HepG2 (cell line): ENCODE results near the gene TUFM. TPM values are rescaled to one million over a fixed set of nuclear protein-coding genes. Genes with fewer than 3 reads are reported as not detected.

ENCODE experiments used
- ETV6 ChIP-seq: sonication (generic); formaldehyde crosslinking; conservative IDR thresholded peaks from 2 replicates; pipeline ENCODE4 v1.4.0; 2020; ENCODE audit warnings: missing genetic modification reagents
- EZH2 ChIP-seq: conservative IDR thresholded peaks from 2 replicates; pipeline ENCODE4 v1.6.1; 2012; ENCODE audit warnings: mild to moderate bottlenecking, low read depth, low read length, moderate library complexity
- FOXK2 ChIP-seq: fragments of 450-650 bp; IDR thresholded peaks from 2 replicates; pipeline ENCODE4 v1.6.1; 2016
- HDAC1 ChIP-seq: sonication (generic); formaldehyde crosslinking; IDR thresholded peaks from 2 replicates; pipeline ENCODE4 v1.5.1; 2020; ENCODE audit warnings: mild to moderate bottlenecking, missing genetic modification reagents
- ISX ChIP-seq: sonication (generic); formaldehyde crosslinking; conservative IDR thresholded peaks from 2 replicates; pipeline ENCODE4 v1.5.0; 2020; ENCODE audit warnings: missing genetic modification reagents
- JUNB ChIP-seq: sonication (generic); formaldehyde crosslinking; IDR thresholded peaks from 2 replicates; pipeline ENCODE4 v1.8.0; 2022; ENCODE audit warnings: missing genetic modification reagents, mild to moderate bottlenecking, borderline replicate concordance
- MTA1 ChIP-seq: sonication (generic); formaldehyde crosslinking; IDR thresholded peaks from 2 replicates; pipeline ENCODE4 v1.4.0; 2020; ENCODE audit warnings: missing genetic modification reagents, mild to moderate bottlenecking, borderline replicate concordance
- NCOA2 ChIP-seq: sonication (generic); formaldehyde crosslinking; IDR thresholded peaks from 2 replicates; pipeline ENCODE4 v1.8.0; 2022; ENCODE audit warnings: inconsistent platforms
- RNF2 ChIP-seq: fragments of 450-650 bp; conservative IDR thresholded peaks from 2 replicates; pipeline ENCODE4 v1.6.1; 2016; ENCODE audit warnings: low read depth
- SETDB1 ChIP-seq: sonication (generic); formaldehyde crosslinking; IDR thresholded peaks from 2 replicates; pipeline ENCODE4 v1.5.1; 2020; ENCODE audit warnings: missing genetic modification reagents, mild to moderate bottlenecking, borderline replicate concordance
- SYNCRIP ChIP-seq: fragments of 200-400 bp; formaldehyde crosslinking; IDR thresholded peaks from 2 replicates; pipeline ENCODE4 v1.6.1; 2018; ENCODE audit warnings: mild to moderate bottlenecking, low read depth, low read length; ENCODE audit not compliant: insufficient read depth
- TARDBP ChIP-seq: sonication (generic); formaldehyde crosslinking; IDR thresholded peaks from 2 replicates; pipeline ENCODE4 v1.8.0; 2022; ENCODE audit warnings: mild to moderate bottlenecking, missing genetic modification reagents
- ZFP36 ChIP-seq: fragments of 150-350 bp; IDR thresholded peaks from 2 replicates; pipeline ENCODE4 v1.6.1; 2018; ENCODE audit warnings: borderline replicate concordance, low read length, low read depth; ENCODE audit not compliant: partially characterized antibody
- ZFP36L1 ChIP-seq: sonication (generic); formaldehyde crosslinking; IDR thresholded peaks from 2 replicates; pipeline ENCODE4 v1.8.0; 2022; ENCODE audit warnings: mild to moderate bottlenecking, missing genetic modification reagents, moderate library complexity
- ZNF282 ChIP-seq: fragments of 450-650 bp; IDR thresholded peaks from 2 replicates; pipeline ENCODE4 v1.6.1; 2018; ENCODE audit not compliant: partially characterized antibody
- ZNF484 ChIP-seq: sonication (generic); formaldehyde crosslinking; IDR thresholded peaks from 2 replicates; pipeline ENCODE4 v1.5.1; 2020; ENCODE audit warnings: mild to moderate bottlenecking, low read depth, missing genetic modification reagents, borderline replicate concordance
- ZNF543 ChIP-seq: sonication (generic); formaldehyde crosslinking; IDR thresholded peaks from 2 replicates; pipeline ENCODE4 v1.4.0; 2020; ENCODE audit warnings: mild to moderate bottlenecking, missing genetic modification reagents
- ZNF788 ChIP-seq: sonication (generic); formaldehyde crosslinking; IDR thresholded peaks from 2 replicates; pipeline ENCODE4 v1.5.0; 2020; ENCODE audit warnings: mild to moderate bottlenecking, missing genetic modification reagents, borderline replicate concordance
- ZNF839 ChIP-seq: sonication (generic); formaldehyde crosslinking; IDR thresholded peaks from 2 replicates; pipeline ENCODE4 v1.4.0; 2020; ENCODE audit warnings: missing genetic modification reagents, mild to moderate bottlenecking, borderline replicate concordance
- polyA plus RNA-seq, 8 experiments: library from polyadenylated mRNA; depleted of rRNA in 3 of 8; stranded (reverse) in 7 of 8; unstranded in 1 of 8; fragments of >200 nt; fragmentation: Illumina TruSeq in 4 of 8; extraction: Trizol in 4 of 8; gene quantifications; 2 replicates each; pipeline versions ENCODE4 v1.2.1 to v1.2.3, GENCODE V29; 2011 to 2016; ENCODE audit warnings: low read depth in 4 of 8, missing spikeins in 1 of 8, mixed read lengths in 1 of 8; ENCODE audit not compliant: insufficient read depth in 1 of 8
- total RNA-seq, 5 experiments: library from RNA; depleted of rRNA; stranded (reverse); fragments of >200 nt; fragmentation: Illumina TruSeq; extraction: Trizol; gene quantifications; 2 replicates each; pipeline ENCODE4 v1.2.3, GENCODE V29; 2016; ENCODE audit warnings: low read depth in 1 of 5
- TF ChIP-seq, protein P1 (sequence below): IDR thresholded peaks from 2 replicates; pipeline ENCODE4 v1.6.1; 2016; ENCODE audit warnings: low read depth
- TF ChIP-seq, protein P2 (sequence below): sonication (generic); formaldehyde crosslinking; IDR thresholded peaks from 2 replicates; pipeline ENCODE4 v1.5.0; 2020; ENCODE audit warnings: missing genetic modification reagents, mild to moderate bottlenecking, borderline replicate concordance
- TF ChIP-seq, protein P3 (sequence below): IDR thresholded peaks from 2 replicates; pipeline ENCODE4 v1.4.0; 2020; ENCODE audit warnings: mild to moderate bottlenecking, missing genetic modification reagents
- TF ChIP-seq, protein P4 (sequence below): IDR thresholded peaks from 2 replicates; pipeline ENCODE4 v1.6.1; 2016; ENCODE audit warnings: missing genetic modification reagents, missing compliant biosample characterization

TUFM gene
- total and polyA plus RNA-seq, 2 of the 13 experiments (the other 11 are each of a cell fraction or from before 2014, with no cell fraction given): 206 to 298 TPM

DNA sequence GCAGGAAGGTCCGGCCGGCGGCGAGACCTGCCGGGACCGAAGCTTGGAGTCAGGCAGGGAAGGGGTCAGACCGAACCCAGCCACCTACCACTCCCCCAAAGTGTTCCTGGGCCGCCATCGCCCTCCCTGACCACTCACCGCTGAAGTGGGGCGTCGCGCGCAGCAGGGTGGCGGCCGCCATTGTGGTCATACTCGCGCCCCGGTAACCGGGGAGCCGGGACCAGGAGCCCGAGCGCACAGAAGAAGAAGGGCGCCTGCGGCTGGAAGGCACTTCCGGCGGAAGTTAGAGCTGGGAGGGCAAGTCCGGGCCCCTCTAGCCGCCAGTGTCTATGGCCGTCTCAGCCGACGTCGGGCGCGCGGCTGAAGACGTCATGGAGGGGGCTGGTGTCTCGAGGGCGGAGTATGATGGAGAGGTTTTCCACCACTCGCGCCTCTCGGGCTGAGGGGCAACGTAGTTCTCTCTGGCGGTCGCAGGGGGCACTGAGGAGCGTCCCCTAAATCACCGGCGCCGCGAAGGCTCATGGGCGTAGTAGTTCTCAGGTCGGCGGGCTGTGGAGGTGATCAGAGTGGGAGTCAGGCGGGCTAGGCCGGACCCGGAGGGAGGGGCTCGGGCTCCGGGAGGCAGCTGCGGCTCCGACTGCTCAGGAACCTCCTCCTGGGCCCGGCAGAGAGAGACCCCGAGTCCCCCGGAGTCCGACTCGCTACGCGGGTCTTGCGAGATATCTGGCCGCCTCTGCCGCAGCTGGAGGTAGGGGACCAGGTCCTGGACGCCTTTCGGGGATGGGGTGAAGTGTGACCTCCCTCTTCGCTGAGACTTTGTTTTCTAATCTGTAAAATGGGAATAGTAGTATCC is at the start of gene TUFM (continued):
- TF ChIP-seq ZFP36 (no peak), ISX (no peak), MTA1 (peak; percentile 69; the same call in 1 of the 2 replicates), SETDB1 (CRISPR knock-in tag) (no peak), FOXK2 (peak; percentile 83; the same call in 1 of the 2 replicates), NCOA2 (peak; percentile 64; the same call in 1 of the 2 replicates), ZNF788 (CRISPR knock-in tag) (peak; percentile 99; the same call in 1 of the 2 replicates), EZH2 (no peak), SYNCRIP (no peak), ZNF839 (CRISPR knock-in tag) (peak; percentile 90; the same call in 1 of the 2 replicates), TARDBP (peak; percentile 78), HDAC1 (CRISPR knock-in tag) (peak; percentile 98), RNF2 (no peak), ZNF282 (no peak), ETV6 (CRISPR knock-in tag) (peak; percentile 96), ZFP36L1 (peak; percentile 97), ZNF543 (peak; percentile 89), JUNB (CRISPR knock-in tag) (no peak), ZNF484 (CRISPR knock-in tag) (no peak)
- TF ChIP-seq, protein P1, sequence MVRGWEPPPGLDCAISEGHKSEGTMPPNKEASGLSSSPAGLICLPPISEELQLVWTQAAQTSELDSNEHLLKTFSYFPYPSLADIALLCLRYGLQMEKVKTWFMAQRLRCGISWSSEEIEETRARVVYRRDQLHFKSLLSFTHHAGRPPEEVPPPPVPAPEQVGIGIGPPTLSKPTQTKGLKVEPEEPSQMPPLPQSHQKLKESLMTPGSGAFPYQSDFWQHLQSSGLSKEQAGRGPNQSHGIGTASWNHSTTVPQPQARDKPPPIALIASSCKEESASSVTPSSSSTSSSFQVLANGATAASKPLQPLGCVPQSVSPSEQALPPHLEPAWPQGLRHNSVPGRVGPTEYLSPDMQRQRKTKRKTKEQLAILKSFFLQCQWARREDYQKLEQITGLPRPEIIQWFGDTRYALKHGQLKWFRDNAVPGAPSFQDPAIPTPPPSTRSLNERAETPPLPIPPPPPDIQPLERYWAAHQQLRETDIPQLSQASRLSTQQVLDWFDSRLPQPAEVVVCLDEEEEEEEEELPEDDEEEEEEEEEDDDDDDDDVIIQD (CRISPR knock-in tag): peak; percentile 57; the same call in 1 of the 2 replicates
- TF ChIP-seq, protein P2, sequence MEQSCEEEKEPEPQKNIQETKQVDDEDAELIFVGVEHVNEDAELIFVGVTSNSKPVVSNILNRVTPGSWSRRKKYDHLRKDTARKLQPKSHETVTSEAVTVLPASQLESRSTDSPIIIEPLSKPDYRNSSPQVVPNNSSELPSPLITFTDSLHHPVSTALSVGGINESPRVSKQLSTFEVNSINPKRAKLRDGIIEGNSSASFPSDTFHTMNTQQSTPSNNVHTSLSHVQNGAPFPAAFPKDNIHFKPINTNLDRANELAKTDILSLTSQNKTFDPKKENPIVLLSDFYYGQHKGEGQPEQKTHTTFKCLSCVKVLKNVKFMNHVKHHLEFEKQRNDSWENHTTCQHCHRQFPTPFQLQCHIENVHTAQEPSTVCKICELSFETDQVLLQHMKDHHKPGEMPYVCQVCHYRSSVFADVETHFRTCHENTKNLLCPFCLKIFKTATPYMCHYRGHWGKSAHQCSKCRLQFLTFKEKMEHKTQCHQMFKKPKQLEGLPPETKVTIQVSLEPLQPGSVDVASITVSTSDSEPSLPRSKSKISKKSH (CRISPR knock-in tag): peak; percentile 33
- TF ChIP-seq, protein P3, sequence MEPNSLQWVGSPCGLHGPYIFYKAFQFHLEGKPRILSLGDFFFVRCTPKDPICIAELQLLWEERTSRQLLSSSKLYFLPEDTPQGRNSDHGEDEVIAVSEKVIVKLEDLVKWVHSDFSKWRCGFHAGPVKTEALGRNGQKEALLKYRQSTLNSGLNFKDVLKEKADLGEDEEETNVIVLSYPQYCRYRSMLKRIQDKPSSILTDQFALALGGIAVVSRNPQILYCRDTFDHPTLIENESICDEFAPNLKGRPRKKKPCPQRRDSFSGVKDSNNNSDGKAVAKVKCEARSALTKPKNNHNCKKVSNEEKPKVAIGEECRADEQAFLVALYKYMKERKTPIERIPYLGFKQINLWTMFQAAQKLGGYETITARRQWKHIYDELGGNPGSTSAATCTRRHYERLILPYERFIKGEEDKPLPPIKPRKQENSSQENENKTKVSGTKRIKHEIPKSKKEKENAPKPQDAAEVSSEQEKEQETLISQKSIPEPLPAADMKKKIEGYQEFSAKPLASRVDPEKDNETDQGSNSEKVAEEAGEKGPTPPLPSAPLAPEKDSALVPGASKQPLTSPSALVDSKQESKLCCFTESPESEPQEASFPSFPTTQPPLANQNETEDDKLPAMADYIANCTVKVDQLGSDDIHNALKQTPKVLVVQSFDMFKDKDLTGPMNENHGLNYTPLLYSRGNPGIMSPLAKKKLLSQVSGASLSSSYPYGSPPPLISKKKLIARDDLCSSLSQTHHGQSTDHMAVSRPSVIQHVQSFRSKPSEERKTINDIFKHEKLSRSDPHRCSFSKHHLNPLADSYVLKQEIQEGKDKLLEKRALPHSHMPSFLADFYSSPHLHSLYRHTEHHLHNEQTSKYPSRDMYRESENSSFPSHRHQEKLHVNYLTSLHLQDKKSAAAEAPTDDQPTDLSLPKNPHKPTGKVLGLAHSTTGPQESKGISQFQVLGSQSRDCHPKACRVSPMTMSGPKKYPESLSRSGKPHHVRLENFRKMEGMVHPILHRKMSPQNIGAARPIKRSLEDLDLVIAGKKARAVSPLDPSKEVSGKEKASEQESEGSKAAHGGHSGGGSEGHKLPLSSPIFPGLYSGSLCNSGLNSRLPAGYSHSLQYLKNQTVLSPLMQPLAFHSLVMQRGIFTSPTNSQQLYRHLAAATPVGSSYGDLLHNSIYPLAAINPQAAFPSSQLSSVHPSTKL (CRISPR knock-in tag): peak; percentile 36
- TF ChIP-seq, protein P4, sequence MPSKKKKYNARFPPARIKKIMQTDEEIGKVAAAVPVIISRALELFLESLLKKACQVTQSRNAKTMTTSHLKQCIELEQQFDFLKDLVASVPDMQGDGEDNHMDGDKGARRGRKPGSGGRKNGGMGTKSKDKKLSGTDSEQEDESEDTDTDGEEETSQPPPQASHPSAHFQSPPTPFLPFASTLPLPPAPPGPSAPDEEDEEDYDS (CRISPR knock-in tag): peak; percentile 97
